Kidney (tissue), 14 donors: Measurements from ENCODE around the gene BRCA1. TPM values are rescaled to one million over a fixed set of nuclear protein-coding genes. Genes with fewer than 3 reads are reported as not detected.
A peak's percentile ranks its signal among the peaks of the same experiment; 100 is the strongest.

Source experiments
- DNase-seq, 5 donors: peaks; one replicate each; pipeline ENCODE4 v3.0.0-alpha.2; 2013 to 2020
- FAIRE-seq: peaks from 2 replicates; lab custom pipeline; 2012; peaks lifted over from hg19 to GRCh38; lab: Jason Lieb, UNC
- H3K27ac ChIP-seq, 2 donors: one replicate each; pipeline ENCODE4 v1.7.0; 2013; ENCODE audit warnings: low read depth in 2 of 2, low read length in 2 of 2, inconsistent platforms in 1 of 2
- H3K27me3 ChIP-seq: one replicate; pipeline ENCODE4 v1.7.1; 2013; ENCODE audit warnings: low read length, inconsistent platforms; ENCODE audit not compliant: control insufficient read depth, insufficient read depth
- H3K36me3 ChIP-seq, 3 donors: one replicate each; pipeline versions ENCODE4 v1.7.0 to v1.7.1; 2013; ENCODE audit warnings: low read length in 3 of 3, control low read depth in 1 of 3, inconsistent platforms in 1 of 3; ENCODE audit not compliant: insufficient read depth in 3 of 3, control insufficient read depth in 2 of 3
- H3K4me1 ChIP-seq, 3 donors: one replicate each; pipeline versions ENCODE4 v1.7.0 to v1.7.1; 2013; ENCODE audit warnings: low read length in 3 of 3, inconsistent platforms in 1 of 3, low read depth in 1 of 3; ENCODE audit not compliant: control insufficient read depth in 2 of 3, insufficient read depth in 2 of 3
- H3K4me3 ChIP-seq, 3 donors: one replicate each; pipeline versions ENCODE4 v1.7.0 to v1.8.1; 2013; ENCODE audit warnings: low read length in 3 of 3, control low read depth in 1 of 3, inconsistent platforms in 1 of 3
- H3K9ac ChIP-seq, 3 donors: one replicate each; pipeline versions ENCODE4 v1.7.0 to v1.7.1; 2013; ENCODE audit warnings: low read length in 3 of 3, control low read depth in 1 of 3, inconsistent platforms in 1 of 3
- H3K9me3 ChIP-seq, 3 donors: one replicate each; pipeline versions ENCODE4 v1.7.0 to v1.7.1; 2013; ENCODE audit warnings: low read length in 3 of 3, control low read depth in 1 of 3, inconsistent platforms in 1 of 3; ENCODE audit not compliant: control insufficient read depth in 2 of 3, insufficient read depth in 1 of 3
- CTCF ChIP-seq: IDR thresholded peaks from 3 replicates; pipeline ENCODE4 v1.5.1; 2012; ENCODE audit warnings: mild to moderate bottlenecking, moderate library complexity, borderline replicate concordance; ENCODE audit not compliant: insufficient read depth; ENCODE audit errors: extremely low read depth
- intact Hi-C: fragments of 100-400 bp; cut with DNase I; formaldehyde crosslinking; loops from one replicate; pipeline ENCODE4 v1.11.1; 2022
- polyA plus RNA-seq: library from polyadenylated mRNA; stranded (reverse); fragments of 350-450 nt; fragmentation: Illumina TruSeq; extraction: RNeasy Lipid Tissue Mini Kit (QIAGEN cat#74804); gene quantifications from one replicate; pipeline ENCODE4 v1.2.3, GENCODE V29; 2014; ENCODE audit warnings: low read depth, low replicate concordance; ENCODE audit not compliant: insufficient read depth
- total RNA-seq: library from RNA; stranded (reverse); fragmentation: NEBNext Ultra II Directional; extraction: Animal tissue kit (Norgen Biotek cat#: 25700); gene quantifications from one replicate; pipeline ENCODE4 v1.2.1, GENCODE V29; 2021
- donor health status: control.
- donor health status: control.
- donor health status: control.
- donor health status: control.
- donor health status: control.
- donor health status: DM: yes; HTN: yes; CAD: no.
- donor health status: Normal renal cell carcinoma (clear cell type).

Gene BRCA1
- total and polyA plus RNA-seq, 2 donors from 2014 or later, result 1.4 to 5.1 TPM

DNA sequence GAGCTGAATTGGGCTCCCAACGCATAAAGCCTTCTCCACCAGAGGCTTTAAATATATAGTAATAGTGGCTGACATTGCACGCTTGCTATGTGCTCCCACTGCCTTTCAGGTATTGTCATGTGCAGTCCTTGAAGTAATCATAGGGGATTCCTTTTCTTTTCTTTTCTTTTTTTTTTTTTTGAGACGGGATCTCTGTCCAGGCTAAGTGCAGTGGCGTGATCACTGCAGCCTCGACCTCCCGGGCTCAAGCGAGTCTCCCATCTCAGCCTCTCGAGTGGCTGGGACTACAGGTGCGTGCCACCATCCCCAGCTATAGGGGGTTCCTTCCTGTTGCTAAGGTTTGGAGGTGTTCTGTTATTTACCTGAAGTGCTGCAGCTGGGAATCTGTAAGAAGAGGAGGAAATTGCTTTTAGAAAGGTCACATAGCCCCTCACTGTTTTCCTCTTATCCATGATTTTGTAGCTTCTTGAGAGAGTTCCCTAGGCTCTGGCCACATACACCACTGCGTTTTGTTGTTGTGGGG, 126.1 kb downstream of the BRCA1 start:
- no peaks in the 10 kb centered on the region for H3K9me3 ChIP-seq
- peak overlapping the region; percentile 73 to 96 (median 79) for H3K4me3 ChIP-seq
- H3K27ac ChIP-seq, result peak overlapping the region; percentile 71 to 85
- TF ChIP-seq CTCF, result no peak
- FAIRE-seq (no peak), DNase-seq (no peak)
- no peaks in the 10 kb centered on the region for H3K27me3 ChIP-seq
- H3K36me3 ChIP-seq, result peaks cover 12 to 34% (median 12%) of the 10 kb centered on the region in 3 donors
- intact Hi-C loops, result no loop called here
- H3K4me1 ChIP-seq, result peaks cover 6 to 12% (median 12%) of the 10 kb centered on the region in 3 donors
- H3K9ac ChIP-seq, result peak overlapping the region; percentile 70 to 96 (median 94)

DNA sequence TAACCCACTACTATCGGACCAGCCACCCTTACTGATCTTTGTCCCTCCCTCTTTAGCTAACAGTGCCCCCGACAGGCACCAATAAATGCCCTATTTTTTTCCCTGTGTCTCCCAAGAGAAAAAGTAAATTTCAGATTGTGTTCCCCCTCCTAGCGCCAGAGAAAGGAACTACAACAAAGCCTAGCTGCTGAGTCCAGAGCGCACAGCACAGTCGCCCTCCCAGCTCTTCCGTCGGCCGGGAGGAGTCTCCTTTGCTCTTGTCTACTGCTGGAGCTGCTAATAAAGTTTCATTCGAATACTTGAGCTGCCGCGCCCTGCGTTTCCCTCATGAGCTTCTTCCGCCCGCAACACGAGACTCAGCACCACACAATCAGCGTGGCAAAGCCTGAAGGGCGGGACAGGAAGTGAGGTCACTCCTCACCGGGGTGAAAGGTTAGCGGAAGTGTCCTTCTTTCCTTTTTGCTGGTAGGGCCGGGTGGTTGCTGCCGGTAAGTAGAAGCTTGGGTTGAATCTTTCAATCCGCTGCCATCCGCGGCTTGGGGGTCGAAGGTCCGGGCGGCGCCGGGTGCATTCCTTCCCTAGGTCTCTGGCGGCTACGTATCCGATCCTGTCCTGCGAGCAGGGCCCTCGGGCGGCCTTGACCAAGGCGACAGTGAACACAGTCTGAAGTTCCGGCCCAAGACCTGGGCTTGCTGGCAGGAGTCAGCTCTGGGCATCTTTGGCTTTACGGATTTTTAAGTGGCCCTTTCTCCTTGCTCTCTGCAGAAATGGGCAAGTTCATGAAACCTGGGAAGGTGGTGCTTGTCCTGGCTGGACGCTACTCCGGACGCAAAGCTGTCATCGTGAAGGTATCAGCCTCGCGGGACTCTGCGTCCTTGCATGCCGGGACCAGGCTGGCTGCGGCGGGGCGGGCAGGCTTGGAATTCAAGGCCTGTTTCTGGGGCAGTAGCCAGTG, 126.9 kb downstream of the BRCA1 start, which contains the start of gene RPL27:
Gene RPL27, plus strand, starts transcription at position 436 of the 955 bp plus-strand sequence. Its CDS starts 332 bp downstream, at position 768.
- peak; percentile 98 for FAIRE-seq
- peak within 1 kb of the TSS; percentile 70 to 96 (median 94) for H3K9ac ChIP-seq
- H3K9me3 ChIP-seq, result no peaks in the 10 kb centered on the region
- peak within 1 kb of the TSS; percentile 71 to 85 for H3K27ac ChIP-seq
- peaks cover 6 to 34% (median 9%) of the 10 kb centered on the region in 3 donors for H3K36me3 ChIP-seq
- TF ChIP-seq CTCF, result peak; percentile 91
- peak; percentile 99 to 100 (median 99) for DNase-seq
- peaks cover 6 to 12% (median 12%) of the 10 kb centered on the region in 3 donors for H3K4me1 ChIP-seq
- H3K27me3 ChIP-seq, result no peaks in the 10 kb centered on the region
- peak within 1 kb of the TSS; percentile 73 to 96 (median 79) for H3K4me3 ChIP-seq
- intact Hi-C loops, result no loop called here

- peak overlapping the region in 1 of 2 donors; percentile 49 for H3K27ac ChIP-seq
Observed at GRCh38 chr17:42997390-42997983, 127.7 kb downstream of the BRCA1 start.

More at GRCh38 chr17:42997390-42997983, 127.7 kb downstream of the BRCA1 start:
- intact Hi-C loops, result no loop called here
- no peak for TF ChIP-seq CTCF
- DNase-seq, result no peak
- Histone ChIP-seq H3K9ac (peak overlapping the region; percentile 17 to 64 (median 34)), H3K36me3 (peaks cover 10 to 29% (median 11%) of the 10 kb centered on the region in 3 donors), H3K27me3 (no peaks in the 10 kb centered on the region), H3K4me3 (peak overlapping the region; percentile 35 to 73 (median 52)), H3K9me3 (no peaks in the 10 kb centered on the region), H3K4me1 (peaks cover 6 to 12% (median 12%) of the 10 kb centered on the region in 3 donors)
- no peak for FAIRE-seq

Other genes with a start within 250 kb of the BRCA1 start
- 0.16 TPM for gene G6PC1, start 224.6 kb downstream of the BRCA1 start, total RNA-seq
- gene G6PC1, start 224.6 kb downstream of the BRCA1 start, polyA plus RNA-seq, result 10.5 TPM
- 35.8 TPM for gene AARSD1, start 160.9 kb downstream of the BRCA1 start, total RNA-seq
- 45.6 TPM for gene AARSD1, start 160.9 kb downstream of the BRCA1 start, polyA plus RNA-seq
- 0.85 TPM for gene PTGES3L, start 145.3 kb downstream of the BRCA1 start, total RNA-seq
- gene PTGES3L, start 145.3 kb downstream of the BRCA1 start, polyA plus RNA-seq, result 1.2 TPM
- 19.5 TPM for gene RUNDC1, start 144.8 kb downstream of the BRCA1 start, total RNA-seq
- gene RUNDC1, start 144.8 kb downstream of the BRCA1 start, polyA plus RNA-seq, result 10.1 TPM
- 759 TPM for gene RPL27, start 126.9 kb downstream of the BRCA1 start, total RNA-seq
- gene RPL27, start 126.9 kb downstream of the BRCA1 start, polyA plus RNA-seq, result 1,823 TPM
- gene IFI35, start 118.6 kb downstream of the BRCA1 start, total RNA-seq, result 41.4 TPM
- 58.6 TPM for gene IFI35, start 118.6 kb downstream of the BRCA1 start, polyA plus RNA-seq
- 133 TPM for gene VAT1, start 103.0 kb downstream of the BRCA1 start, total RNA-seq
- 119 TPM for gene VAT1, start 103.0 kb downstream of the BRCA1 start, polyA plus RNA-seq
- 0.63 TPM for gene RND2, start 100.1 kb downstream of the BRCA1 start, total RNA-seq
- gene RND2, start 100.1 kb downstream of the BRCA1 start, polyA plus RNA-seq, result 2.3 TPM
- 88.9 TPM for gene NBR1, start 45.9 kb upstream of the BRCA1 start, total RNA-seq
- 50.4 TPM for gene NBR1, start 45.9 kb upstream of the BRCA1 start, polyA plus RNA-seq
- 18.1 TPM for gene TMEM106A, start 86.5 kb upstream of the BRCA1 start, total RNA-seq
- gene TMEM106A, start 86.5 kb upstream of the BRCA1 start, polyA plus RNA-seq, result 15.7 TPM
- gene CCDC200, start 103.3 kb upstream of the BRCA1 start, total RNA-seq, result not detected
- gene CCDC200, start 103.3 kb upstream of the BRCA1 start, polyA plus RNA-seq, result not detected
- 9,871 TPM for gene RNU2-1, start 108.6 kb upstream of the BRCA1 start, total RNA-seq
- gene RNU2-1, start 108.6 kb upstream of the BRCA1 start, polyA plus RNA-seq, result not detected